ENCODE data around the gene UROS.

UROS gene

DNA sequence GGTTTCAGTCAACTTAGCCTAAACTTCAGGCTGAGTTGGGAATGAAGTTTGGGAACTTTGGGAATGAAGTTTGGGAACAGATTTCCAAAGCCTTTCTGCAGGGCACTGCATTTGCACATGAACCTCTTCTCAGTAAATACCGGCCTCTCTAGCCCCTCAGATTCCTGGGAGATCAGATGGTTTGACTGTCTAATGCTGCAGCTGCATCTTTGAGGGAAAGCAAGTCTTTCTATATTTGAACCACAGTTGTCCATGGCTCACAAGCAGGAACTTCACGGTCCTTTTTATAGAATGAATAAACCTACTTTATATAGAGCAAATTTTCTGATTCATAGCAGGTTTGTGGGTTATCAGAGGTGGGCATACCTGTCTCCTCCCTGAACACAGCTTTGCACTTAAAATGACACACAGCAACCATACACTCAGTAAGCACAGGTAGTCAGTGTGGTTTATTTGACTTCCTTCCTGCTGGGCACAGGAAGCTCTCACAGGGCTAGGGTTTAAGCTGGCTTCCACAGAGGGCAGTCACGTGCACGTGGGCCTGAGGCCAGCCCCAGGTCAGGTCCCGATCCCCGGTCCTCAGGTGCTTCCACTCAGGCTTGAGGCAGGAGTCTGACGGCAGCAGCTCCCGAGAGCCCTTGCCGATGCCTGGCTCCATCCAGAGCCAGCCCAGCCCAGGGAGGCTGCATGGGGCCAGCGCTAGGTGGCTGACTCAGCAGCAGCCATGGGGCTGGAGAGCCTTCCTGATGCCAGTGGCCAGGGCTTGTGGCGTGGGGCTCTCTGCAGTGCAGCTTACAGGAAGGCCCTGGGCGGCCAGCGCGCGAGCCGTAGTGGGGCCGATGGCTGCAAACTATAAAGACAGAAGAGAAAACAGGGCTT, 34.7 kb downstream of the UROS start:
- Histone ChIP-seq H3F3A (ENCODE audit: control insufficient read depth, insufficient read depth) (no peaks in the 10 kb centered on the region), H3K36me3 (ENCODE audit: control insufficient read depth, low read length) (peaks cover 9% of the 10 kb centered on the region; the same call in 1 of the 2 replicates), H3K27me3 (ENCODE audit: control insufficient read depth, low read length) (no peaks in the 10 kb centered on the region), H3K9me2 (replicated peaks; ENCODE audit: control insufficient read depth, low read length) (no peaks in the 10 kb centered on the region), H4K20me1 (ENCODE audit: control insufficient read depth, insufficient read depth, low read depth, low read length) (no peaks in the 10 kb centered on the region), H3K9me3 (ENCODE audit: control insufficient read depth, insufficient read depth, low read length) (no peaks in the 10 kb centered on the region), H3K4me1 (ENCODE audit: control insufficient read depth, low read length) (peaks cover 14% of the 10 kb centered on the region), H3K4me2 (ENCODE audit: low read length) (no peak overlapping the region), H3K4me3 (ENCODE audit: low read length) (no peak overlapping the region), H3K27ac (ENCODE audit: low read depth, low read length) (no peak overlapping the region), H3K79me2 (ENCODE audit: control insufficient read depth, low read length) (no peaks in the 10 kb centered on the region)
- TF ChIP-seq EZH2phosphoT487 (IDR thresholded peaks at IDR 0.05; ENCODE audit: borderline replicate concordance, low read length) = no peak
- TF ChIP-seq, protein P1, sequence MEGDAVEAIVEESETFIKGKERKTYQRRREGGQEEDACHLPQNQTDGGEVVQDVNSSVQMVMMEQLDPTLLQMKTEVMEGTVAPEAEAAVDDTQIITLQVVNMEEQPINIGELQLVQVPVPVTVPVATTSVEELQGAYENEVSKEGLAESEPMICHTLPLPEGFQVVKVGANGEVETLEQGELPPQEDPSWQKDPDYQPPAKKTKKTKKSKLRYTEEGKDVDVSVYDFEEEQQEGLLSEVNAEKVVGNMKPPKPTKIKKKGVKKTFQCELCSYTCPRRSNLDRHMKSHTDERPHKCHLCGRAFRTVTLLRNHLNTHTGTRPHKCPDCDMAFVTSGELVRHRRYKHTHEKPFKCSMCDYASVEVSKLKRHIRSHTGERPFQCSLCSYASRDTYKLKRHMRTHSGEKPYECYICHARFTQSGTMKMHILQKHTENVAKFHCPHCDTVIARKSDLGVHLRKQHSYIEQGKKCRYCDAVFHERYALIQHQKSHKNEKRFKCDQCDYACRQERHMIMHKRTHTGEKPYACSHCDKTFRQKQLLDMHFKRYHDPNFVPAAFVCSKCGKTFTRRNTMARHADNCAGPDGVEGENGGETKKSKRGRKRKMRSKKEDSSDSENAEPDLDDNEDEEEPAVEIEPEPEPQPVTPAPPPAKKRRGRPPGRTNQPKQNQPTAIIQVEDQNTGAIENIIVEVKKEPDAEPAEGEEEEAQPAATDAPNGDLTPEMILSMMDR (IDR thresholded peaks at IDR 0.05; ENCODE audit: low read depth, low read length, poor library complexity, severe bottlenecking) = no peak

DNA sequence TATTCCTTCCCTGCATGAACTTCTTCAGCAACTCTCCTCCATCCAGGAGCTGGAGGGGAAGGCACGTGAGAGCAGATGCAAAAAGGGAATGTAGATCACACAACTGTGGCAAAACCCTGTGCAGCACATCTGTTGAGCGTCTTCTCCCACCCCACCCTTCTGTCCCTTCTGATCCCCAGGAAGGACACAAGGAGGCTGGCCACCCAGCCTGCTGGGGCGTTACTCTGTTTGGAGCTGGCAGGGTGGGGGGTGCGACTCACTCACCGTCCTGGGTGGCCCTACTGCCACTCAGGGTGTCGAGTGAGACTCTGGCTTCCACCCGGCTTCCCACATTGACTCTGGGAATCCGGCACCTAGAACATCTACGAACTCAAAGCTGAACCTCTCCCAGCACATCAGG, 37.3 kb downstream of the UROS start:
- Histone ChIP-seq H3K79me2 (ENCODE audit: control insufficient read depth, low read length) (no peaks in the 10 kb centered on the region), H3K36me3 (ENCODE audit: control insufficient read depth, low read length) (peaks cover 5% of the 10 kb centered on the region; the same call in 1 of the 2 replicates), H3K4me3 (ENCODE audit: low read length) (no peak overlapping the region), H3K27ac (ENCODE audit: low read depth, low read length) (no peak overlapping the region), H3K27me3 (ENCODE audit: control insufficient read depth, low read length) (no peaks in the 10 kb centered on the region), H3K4me2 (ENCODE audit: low read length) (no peak overlapping the region), H3F3A (ENCODE audit: control insufficient read depth, insufficient read depth) (no peaks in the 10 kb centered on the region), H3K9me2 (replicated peaks; ENCODE audit: control insufficient read depth, low read length) (no peaks in the 10 kb centered on the region), H3K4me1 (ENCODE audit: control insufficient read depth, low read length) (peaks cover 14% of the 10 kb centered on the region), H3K9me3 (ENCODE audit: control insufficient read depth, insufficient read depth, low read length) (no peaks in the 10 kb centered on the region), H4K20me1 (ENCODE audit: control insufficient read depth, insufficient read depth, low read depth, low read length) (no peaks in the 10 kb centered on the region)
- TF ChIP-seq, protein P1 (IDR thresholded peaks at IDR 0.05; ENCODE audit: low read depth, low read length, poor library complexity, severe bottlenecking) = no peak
- TF ChIP-seq EZH2phosphoT487 (IDR thresholded peaks at IDR 0.05; ENCODE audit: borderline replicate concordance, low read length) = no peak

DNA sequence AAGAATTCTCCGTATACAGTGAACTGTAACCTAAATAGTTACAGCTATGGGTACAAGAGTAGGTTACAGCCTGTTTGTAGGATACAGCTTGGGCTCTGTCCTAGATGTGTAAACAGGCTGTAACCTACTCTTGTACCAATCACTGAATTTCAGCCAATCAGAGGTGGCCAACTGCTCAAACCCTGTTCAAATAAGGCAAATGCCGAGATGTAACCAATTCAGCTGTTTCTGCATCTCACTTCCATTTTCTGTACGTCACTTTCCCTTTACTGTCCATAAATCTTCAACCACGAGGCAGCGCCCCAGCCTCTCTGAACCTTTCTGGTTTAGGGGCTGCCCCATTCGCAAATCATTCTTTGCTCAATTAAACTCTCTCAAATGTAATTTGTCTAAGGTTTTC, 39.1 kb downstream of the UROS start:
- Histone ChIP-seq H3K4me3 (ENCODE audit: low read length) (no peak overlapping the region), H3K27me3 (ENCODE audit: control insufficient read depth, low read length) (no peaks in the 10 kb centered on the region), H3K27ac (ENCODE audit: low read depth, low read length) (no peak overlapping the region), H3K4me2 (ENCODE audit: low read length) (0 out of 2 replicates have a peak overlapping the region, but pooled peaks have one; percentile 18), H3K36me3 (ENCODE audit: control insufficient read depth, low read length) (peaks cover 5% of the 10 kb centered on the region; the same call in 1 of the 2 replicates), H3K79me2 (ENCODE audit: control insufficient read depth, low read length) (no peaks in the 10 kb centered on the region), H3K9me3 (ENCODE audit: control insufficient read depth, insufficient read depth, low read length) (no peaks in the 10 kb centered on the region), H3K9me2 (replicated peaks; ENCODE audit: control insufficient read depth, low read length) (no peaks in the 10 kb centered on the region), H3F3A (ENCODE audit: control insufficient read depth, insufficient read depth) (no peaks in the 10 kb centered on the region), H3K4me1 (ENCODE audit: control insufficient read depth, low read length) (peaks cover 14% of the 10 kb centered on the region), H4K20me1 (ENCODE audit: control insufficient read depth, insufficient read depth, low read depth, low read length) (no peaks in the 10 kb centered on the region)
- TF ChIP-seq EZH2phosphoT487 (IDR thresholded peaks at IDR 0.05; ENCODE audit: borderline replicate concordance, low read length) = no peak
- TF ChIP-seq, protein P1 (IDR thresholded peaks at IDR 0.05; ENCODE audit: low read depth, low read length, poor library complexity, severe bottlenecking) = no peak
